Right hindlimb (tissue), 1 donor: ENCODE results near the gene TMTC1.

Source experiments
- DNase-seq: peaks from one replicate; pipeline ENCODE4 v3.0.0-alpha.2; 2018

Gene TMTC1

GRCh38 chr12:29707846-29708245, 75.9 kb downstream of the TMTC1 start:
- DNase-seq, result no peak

GRCh38 chr12:29706311-29706710, 77.4 kb downstream of the TMTC1 start:
- no peak for DNase-seq

DNA sequence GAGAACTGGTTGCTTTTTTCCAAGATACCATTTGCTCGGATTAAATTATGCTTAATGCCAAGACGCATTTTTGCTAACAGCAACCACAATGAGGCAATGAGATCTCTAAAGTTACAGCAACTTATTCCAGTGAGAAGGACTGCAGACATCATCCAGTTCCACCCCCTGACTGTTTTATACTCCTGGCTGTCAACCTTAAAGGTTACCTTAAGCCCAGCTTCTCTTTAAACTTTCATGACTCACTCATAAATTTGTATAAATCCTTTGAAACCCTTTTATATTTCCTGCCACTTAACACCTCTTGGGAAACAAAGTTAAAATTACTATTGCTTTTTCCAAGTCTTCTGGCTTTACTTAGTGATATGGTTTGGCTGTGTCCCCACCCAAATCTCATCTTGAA, 80.2 kb downstream of the TMTC1 start:
- DNase-seq, result no peak

- DNase-seq, result no peak
Measured at GRCh38 chr12:29702972-29703371, 80.8 kb downstream of the TMTC1 start.

- DNase-seq, result no peak
Measured at GRCh38 chr12:29702222-29702621, 81.5 kb downstream of the TMTC1 start.

DNA sequence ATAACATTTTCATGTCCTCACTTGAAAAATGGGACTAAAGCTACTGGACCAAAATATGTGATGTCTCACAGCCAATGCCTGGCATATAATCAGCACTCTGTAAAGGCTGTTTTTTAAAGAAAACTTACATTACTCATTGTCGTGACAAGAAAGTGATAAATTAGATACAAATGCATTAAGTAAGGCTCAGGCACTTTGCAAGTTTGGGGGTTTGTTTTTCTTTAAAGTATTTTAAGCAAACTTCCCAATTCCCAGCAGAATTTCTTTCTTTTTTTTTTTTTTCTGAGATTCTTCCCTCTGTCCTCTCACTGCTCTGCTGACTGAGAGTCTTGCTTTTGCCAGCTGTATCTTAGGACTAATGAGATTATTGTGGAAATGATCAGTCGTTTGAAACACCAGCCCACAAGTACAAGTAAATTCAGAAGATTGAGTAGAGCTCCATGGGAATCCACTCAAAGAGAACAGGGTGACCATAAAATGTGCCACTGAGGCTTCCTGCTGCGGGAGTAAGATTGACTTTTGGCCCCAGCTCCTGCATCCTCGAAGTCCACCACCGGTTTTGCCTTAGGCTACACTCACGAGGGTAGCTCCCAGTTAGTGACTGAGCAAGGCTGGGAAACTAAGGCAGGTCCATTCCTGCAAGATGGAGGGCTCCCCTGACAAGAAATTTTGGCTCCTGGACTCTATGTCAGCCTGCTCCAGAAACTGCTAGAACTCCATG, 82.8 kb downstream of the TMTC1 start:
- no peak for DNase-seq

GRCh38 chr12:29698756-29699155, 85.0 kb downstream of the TMTC1 start:
- DNase-seq, result no peak

DNA sequence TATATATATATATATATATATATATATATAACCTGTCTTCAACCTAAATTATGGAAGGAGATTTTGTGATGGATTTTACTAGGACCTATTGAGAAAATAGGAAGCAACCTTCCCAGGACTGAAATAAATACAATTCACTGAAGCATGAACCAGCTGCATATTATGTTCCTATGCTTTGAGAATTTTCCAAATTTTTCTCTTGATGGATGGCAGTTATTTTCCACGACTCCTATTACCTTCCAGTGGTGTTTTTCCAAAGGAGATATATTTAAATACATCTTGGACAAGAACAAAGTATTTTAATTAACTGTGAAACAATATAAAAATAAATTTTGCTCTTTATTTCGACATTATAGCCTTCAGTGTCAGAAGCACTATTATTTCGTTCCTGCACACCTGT, 87.9 kb downstream of the TMTC1 start:
- DNase-seq, result no peak

DNA sequence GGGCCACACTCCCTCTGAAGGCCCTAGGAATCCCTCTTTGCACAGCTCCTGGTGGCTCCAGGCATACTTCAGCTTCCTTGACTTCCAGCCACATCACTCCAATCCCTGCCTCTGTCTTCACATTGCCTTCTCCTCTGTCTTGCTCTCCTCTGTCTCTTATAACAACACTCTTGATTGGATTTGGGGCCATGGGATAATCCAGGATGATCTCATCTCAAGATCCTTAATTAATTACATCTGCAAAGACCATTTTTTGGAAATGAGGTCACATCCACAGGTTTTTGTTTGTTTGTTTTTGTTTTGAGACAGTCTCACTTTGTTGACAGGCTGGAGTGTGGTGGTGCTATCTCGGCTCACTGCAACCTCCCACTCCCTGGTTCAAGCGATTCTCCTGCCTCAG, 88.7 kb downstream of the TMTC1 start:
- DNase-seq, result no peak

DNA sequence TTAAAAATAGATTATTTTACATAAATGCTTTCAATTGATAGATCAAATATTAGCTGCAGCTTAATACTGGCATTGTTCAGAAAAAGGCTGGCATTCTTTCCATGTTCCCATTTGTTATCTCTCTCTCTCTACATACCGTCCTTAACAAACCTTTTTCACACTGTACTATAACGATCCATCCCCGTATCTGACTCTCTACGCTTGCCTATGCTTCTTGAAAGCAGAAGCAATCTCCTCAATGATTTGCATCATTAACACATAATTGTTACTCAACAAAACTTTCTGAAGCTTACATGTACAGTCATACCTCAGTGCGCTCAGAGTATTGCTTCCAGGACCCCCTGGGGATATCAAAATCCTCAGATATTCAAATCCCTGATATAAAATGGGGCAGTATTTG, 89.7 kb downstream of the TMTC1 start:
- DNase-seq, result no peak

- no peak for DNase-seq
Measured at GRCh38 chr12:29692237-29692636, 91.5 kb downstream of the TMTC1 start.

GRCh38 chr12:29691161-29691854, 92.4 kb downstream of the TMTC1 start:
- no peak for DNase-seq

DNA sequence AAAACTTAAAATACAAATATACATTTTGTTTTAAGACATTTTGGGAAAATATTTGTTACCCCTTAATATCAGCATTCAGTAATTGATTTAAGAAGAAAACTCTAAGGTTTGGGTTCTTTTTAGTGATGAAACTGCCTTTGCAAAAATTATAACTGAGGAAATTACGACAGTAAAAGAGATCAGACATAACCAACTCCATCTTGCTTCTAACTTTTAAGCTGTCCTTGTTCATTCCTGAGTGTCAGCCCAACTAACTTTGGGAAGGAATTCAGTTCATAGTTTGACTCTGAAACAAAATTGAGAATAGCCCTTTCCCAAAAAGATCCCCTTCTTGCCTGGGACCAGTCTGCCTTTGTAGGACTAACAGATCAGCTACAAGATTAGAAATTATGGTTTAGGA, 93.0 kb downstream of the TMTC1 start:
- DNase-seq, result no peak

GRCh38 chr12:29688914-29689313, 94.8 kb downstream of the TMTC1 start:
- DNase-seq, result no peak

GRCh38 chr12:29682088-29682487, 101.7 kb downstream of the TMTC1 start:
- DNase-seq, result no peak

DNA sequence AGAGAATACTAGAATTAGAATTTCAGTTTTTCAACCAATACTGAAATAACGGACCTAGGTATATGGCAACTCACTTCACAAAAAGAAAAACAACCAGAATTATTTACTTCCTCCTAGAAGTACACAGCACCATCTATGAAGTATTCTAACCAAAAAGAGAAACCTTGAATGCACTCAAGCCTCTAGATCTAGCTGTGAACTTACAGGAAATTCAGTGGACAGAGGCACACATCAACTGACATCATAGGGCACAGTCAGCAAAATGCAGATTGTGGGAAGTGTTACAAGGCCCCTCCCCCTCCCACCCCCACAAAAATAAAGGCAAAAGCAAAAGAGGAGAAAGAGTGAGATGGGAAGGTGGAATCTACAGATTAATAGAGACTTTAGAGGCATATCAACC, 102.4 kb downstream of the TMTC1 start:
- no peak for DNase-seq

- DNase-seq, result no peak
Measured at GRCh38 chr12:29676676-29677075, 107.1 kb downstream of the TMTC1 start.

DNA sequence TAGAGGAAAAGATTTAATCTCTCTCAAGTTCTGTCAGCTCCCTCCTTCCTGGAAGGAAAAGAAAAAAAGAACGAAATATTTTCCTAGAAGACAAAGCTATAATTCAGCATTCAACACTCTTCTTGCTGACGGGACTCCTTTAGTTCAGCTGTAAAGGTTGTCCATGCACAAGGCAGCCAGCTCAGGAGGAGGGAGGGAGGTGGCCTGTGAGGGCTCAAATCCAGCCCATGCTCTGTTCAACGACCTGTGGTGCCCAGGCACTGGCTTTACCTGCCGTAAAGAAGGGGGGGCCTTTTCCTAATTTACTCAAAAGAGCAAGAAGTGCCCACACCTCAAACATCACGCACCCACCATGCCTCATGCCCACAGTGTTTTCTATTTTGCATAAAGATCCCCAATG, 109.3 kb downstream of the TMTC1 start:
- DNase-seq, result no peak

GRCh38 chr12:29673346-29673745, 110.4 kb downstream of the TMTC1 start:
- DNase-seq, result no peak

- DNase-seq, result no peak
Measured at GRCh38 chr12:29672580-29672979, 111.2 kb downstream of the TMTC1 start.

GRCh38 chr12:29671742-29672141, 112.0 kb downstream of the TMTC1 start:
- no peak for DNase-seq

DNA sequence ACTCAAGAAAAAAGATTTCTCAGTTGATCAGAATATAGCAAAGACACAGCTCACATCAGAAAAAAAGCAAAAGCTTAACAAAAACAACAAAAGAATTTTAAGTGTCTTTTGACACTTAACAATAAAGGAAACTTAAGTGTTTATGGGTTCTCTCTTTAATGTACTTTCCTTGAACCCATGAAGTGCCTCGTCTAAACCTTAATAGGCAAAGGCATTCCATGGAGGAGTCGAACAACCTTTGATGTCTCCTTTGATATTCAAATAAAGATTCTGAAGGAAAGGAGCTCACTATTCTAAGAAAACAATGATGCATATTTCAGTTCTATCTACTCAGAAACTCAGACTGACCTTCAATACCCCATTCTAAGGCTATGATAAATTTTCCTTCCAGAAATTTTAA, 116.7 kb downstream of the TMTC1 start:
- no peak for DNase-seq

DNA sequence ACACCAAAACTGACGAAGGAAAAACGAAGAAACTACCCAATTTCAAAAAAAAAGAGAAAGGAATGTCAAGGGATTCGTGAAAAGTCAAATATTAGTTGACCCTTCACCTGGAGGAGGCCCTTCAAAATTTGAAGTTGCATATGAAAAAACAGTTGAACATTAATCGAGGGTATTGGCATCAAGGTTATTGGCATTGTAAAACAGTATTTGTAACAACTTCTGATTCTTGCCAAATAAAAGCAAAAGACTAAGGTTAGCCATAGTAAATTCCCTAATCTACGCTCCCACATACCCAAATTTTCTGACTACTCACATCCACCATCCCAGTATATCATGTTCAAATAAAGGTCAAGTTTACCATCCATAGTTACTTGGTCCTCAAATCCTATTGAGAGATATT, 118.6 kb downstream of the TMTC1 start:
- no peak for DNase-seq

- no peak for DNase-seq
Measured at GRCh38 chr12:29662734-29663323, 120.9 kb downstream of the TMTC1 start.
